T follicular helper cell (primary cell): Measurements from ENCODE around the gene ABCG4.
A peak's percentile ranks its signal among the peaks of the same experiment; 100 is the strongest.
"Not testable (repeated sequence)": the region's sequence is repeated elsewhere in the genome, so short reads cannot be mapped to it uniquely, and the experiment has no call there.

Experiments used
- DNase-seq: peaks from one replicate; pipeline ENCODE4 v3.0.0-alpha.2; 2020; ENCODE audit warnings: low read depth

Gene ABCG4

GRCh38 chr11:119181677-119182412 lies 33.0 kb downstream of the ABCG4 start:
- DNase-seq: no peak

- not testable (repeated sequence) for DNase-seq
These were observed 35.5 kb downstream of the ABCG4 start for GRCh38 chr11:119184399-119184798.

- DNase-seq: no peak
These were observed 37.3 kb downstream of the ABCG4 start for GRCh38 chr11:119185981-119186634.

- no peak for DNase-seq
These were observed 38.5 kb downstream of the ABCG4 start for GRCh38 chr11:119187123-119187892.

- DNase-seq: no peak
These were observed 39.2 kb downstream of the ABCG4 start for GRCh38 chr11:119188067-119188466.

- no peak for DNase-seq
These were observed 40.0 kb downstream of the ABCG4 start for GRCh38 chr11:119188887-119189286.

GRCh38 chr11:119189393-119189792 lies 40.5 kb downstream of the ABCG4 start:
- no peak for DNase-seq

- no peak for DNase-seq
These were observed 41.7 kb downstream of the ABCG4 start for GRCh38 chr11:119190531-119190930.

- not testable (repeated sequence) for DNase-seq
These were observed 42.4 kb downstream of the ABCG4 start for GRCh38 chr11:119191265-119191664.

- DNase-seq: no peak
These were observed 43.3 kb downstream of the ABCG4 start for GRCh38 chr11:119192111-119192510.

- DNase-seq: no peak
These were observed 44.1 kb downstream of the ABCG4 start for GRCh38 chr11:119193001-119193400.

GRCh38 chr11:119193626-119194025 lies 44.8 kb downstream of the ABCG4 start:
- DNase-seq: no peak

- DNase-seq: no peak
These were observed 46.1 kb downstream of the ABCG4 start for GRCh38 chr11:119194811-119195440.

- no peak for DNase-seq
These were observed 46.8 kb downstream of the ABCG4 start for GRCh38 chr11:119195680-119196079.

- peak; percentile 55 for DNase-seq
These were observed 48.1 kb downstream of the ABCG4 start for GRCh38 chr11:119196833-119197483.

- no peak for DNase-seq
These were observed 50.1 kb downstream of the ABCG4 start for GRCh38 chr11:119198925-119199324.

GRCh38 chr11:119201236-119201635 lies 52.4 kb downstream of the ABCG4 start:
- DNase-seq: not testable (repeated sequence)

- DNase-seq: no peak
These were observed 53.7 kb downstream of the ABCG4 start for GRCh38 chr11:119202554-119202953.

GRCh38 chr11:119204066-119204465 lies 55.2 kb downstream of the ABCG4 start:
- DNase-seq: no peak

- DNase-seq: no peak
These were observed 56.2 kb downstream of the ABCG4 start for GRCh38 chr11:119205080-119205479.

- DNase-seq: peak; percentile 96
These were observed 57.0 kb downstream of the ABCG4 start, which contains the start of gene CBL for GRCh38 chr11:119205574-119206510. CBL (plus strand) TSS chr11:119206339; CDS start chr11:119206418, 79 bp downstream.
